Effector memory CD4-positive, alpha-beta T cell (primary cell): ENCODE measurements around the gene STEAP1B.
"Not testable (repeated sequence)": the region's sequence is repeated elsewhere in the genome, so short reads cannot be mapped to it uniquely, and the experiment has no call there.

Source experiments
- DNase-seq, 3 donors: peaks; one replicate each; pipeline ENCODE4 v3.0.0-alpha.2; 2020
- H3K27ac ChIP-seq: 2 replicates; pipeline ENCODE4 v1.7.0; 2013; ENCODE audit warnings: mild to moderate bottlenecking, low read length, moderate library complexity; ENCODE audit not compliant: insufficient read depth, poor library complexity, severe bottlenecking
- H3K27me3 ChIP-seq: replicated peaks from 2 replicates; pipeline ENCODE4 v1.7.0; 2013; ENCODE audit warnings: mild to moderate bottlenecking, low read length; ENCODE audit not compliant: insufficient read depth, control insufficient read depth, poor library complexity, severe bottlenecking
- H3K36me3 ChIP-seq: 2 replicates; pipeline ENCODE4 v1.7.0; 2013; ENCODE audit warnings: mild to moderate bottlenecking, low read length, moderate library complexity; ENCODE audit not compliant: control insufficient read depth, insufficient read depth
- H3K4me1 ChIP-seq: 2 replicates; pipeline ENCODE4 v1.7.0; 2013; ENCODE audit warnings: low read length, mild to moderate bottlenecking; ENCODE audit not compliant: control insufficient read depth, insufficient read depth, poor library complexity, severe bottlenecking
- H3K4me3 ChIP-seq: 2 replicates; pipeline ENCODE4 v1.7.0; 2013; ENCODE audit warnings: low read length, low read depth, mild to moderate bottlenecking; ENCODE audit not compliant: insufficient read depth, poor library complexity, severe bottlenecking
- H3K9me3 ChIP-seq: 2 replicates; pipeline ENCODE4 v1.7.0; 2013; ENCODE audit warnings: mild to moderate bottlenecking, low read length, moderate library complexity; ENCODE audit not compliant: control insufficient read depth

The STEAP1B gene

GRCh38 chr7:22445140-22445743 is 54.7 kb downstream of the STEAP1B start:
- Histone ChIP-seq H3K27ac (no peak overlapping the region), H3K4me3 (no peak overlapping the region), H3K27me3 (no peaks in the 10 kb centered on the region), H3K36me3 (no peaks in the 10 kb centered on the region), H3K9me3 (no peaks in the 10 kb centered on the region), H3K4me1 (no peaks in the 10 kb centered on the region)
- DNase-seq, result no peak

GRCh38 chr7:22444181-22444971 is 55.6 kb downstream of the STEAP1B start:
- DNase-seq, result no peak
- no peak overlapping the region for H3K27ac ChIP-seq
- H3K4me1 ChIP-seq, result no peaks in the 10 kb centered on the region

GRCh38 chr7:22443370-22444180 is 56.4 kb downstream of the STEAP1B start:
- Histone ChIP-seq H3K27me3 (no peaks in the 10 kb centered on the region), H3K4me1 (no peaks in the 10 kb centered on the region), H3K27ac (no peak overlapping the region), H3K9me3 (no peaks in the 10 kb centered on the region), H3K4me3 (no peak overlapping the region), H3K36me3 (no peaks in the 10 kb centered on the region)
- no peak for DNase-seq

More at GRCh38 chr7:22444181-22444971, 55.6 kb downstream of the STEAP1B start:
- H3K9me3 ChIP-seq, result no peaks in the 10 kb centered on the region
- no peak overlapping the region for H3K4me3 ChIP-seq
- H3K36me3 ChIP-seq, result no peaks in the 10 kb centered on the region
- no peaks in the 10 kb centered on the region for H3K27me3 ChIP-seq

DNA sequence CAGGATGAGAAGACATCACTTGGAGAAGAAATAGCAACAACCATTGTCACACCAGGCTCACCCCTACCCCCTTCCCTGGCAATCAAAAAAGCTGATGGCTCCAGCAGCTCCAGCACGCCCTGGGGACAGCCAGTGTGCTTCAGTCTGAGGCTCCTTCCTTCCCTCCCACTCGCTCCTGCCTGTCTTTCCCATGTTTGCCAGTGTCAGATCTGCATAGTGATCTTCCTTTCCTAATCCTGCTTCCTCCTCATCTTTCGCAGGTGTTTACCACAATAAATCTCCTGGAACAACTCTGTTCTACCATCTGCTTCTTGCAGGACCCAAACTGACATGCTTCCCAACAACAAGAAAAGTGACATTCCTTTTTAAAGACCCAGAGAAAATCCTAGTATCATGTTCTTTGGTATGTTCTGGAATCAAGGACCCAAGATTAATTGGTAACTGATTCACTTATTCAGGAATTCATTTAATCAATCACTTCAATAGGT is 57.1 kb downstream of the STEAP1B start:
- DNase-seq, result no peak
- Histone ChIP-seq H3K27ac (no peak overlapping the region), H3K27me3 (no peaks in the 10 kb centered on the region), H3K9me3 (no peaks in the 10 kb centered on the region), H3K4me3 (no peak overlapping the region), H3K4me1 (no peaks in the 10 kb centered on the region), H3K36me3 (no peaks in the 10 kb centered on the region)

GRCh38 chr7:22442187-22442881 is 57.7 kb downstream of the STEAP1B start:
- Histone ChIP-seq H3K36me3 (no peaks in the 10 kb centered on the region), H3K27ac (no peak overlapping the region), H3K27me3 (no peaks in the 10 kb centered on the region), H3K4me3 (no peak overlapping the region), H3K4me1 (no peaks in the 10 kb centered on the region), H3K9me3 (no peaks in the 10 kb centered on the region)
- DNase-seq, result no peak

DNA sequence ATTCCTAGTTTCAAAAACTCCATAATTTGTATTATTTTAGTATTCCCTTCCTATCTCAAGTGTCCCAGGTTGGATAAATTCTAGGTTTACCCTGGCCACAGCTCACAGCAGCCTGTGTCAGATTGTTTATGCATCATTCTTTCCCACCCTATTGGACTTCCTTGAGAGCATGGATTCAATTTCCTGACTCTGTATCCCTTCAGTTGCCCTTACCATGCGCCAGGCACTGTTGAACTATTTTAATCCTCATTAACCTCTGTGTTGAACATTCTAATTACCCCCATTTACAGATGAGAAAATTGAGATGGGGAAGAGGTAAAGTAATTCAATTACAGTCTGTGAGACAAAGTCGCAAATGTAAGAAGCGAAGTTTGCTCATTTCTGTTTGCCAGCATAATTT is 58.8 kb downstream of the STEAP1B start:
- Histone ChIP-seq H3K4me1 (no peaks in the 10 kb centered on the region), H3K27ac (no peak overlapping the region), H3K36me3 (no peaks in the 10 kb centered on the region), H3K27me3 (no peaks in the 10 kb centered on the region), H3K4me3 (no peak overlapping the region), H3K9me3 (no peaks in the 10 kb centered on the region)
- no peak for DNase-seq

- no peak overlapping the region for H3K27ac ChIP-seq
- H3K9me3 ChIP-seq, result no peaks in the 10 kb centered on the region
- H3K36me3 ChIP-seq, result no peaks in the 10 kb centered on the region
- DNase-seq, result no peak
- no peaks in the 10 kb centered on the region for H3K4me1 ChIP-seq
- no peak overlapping the region for H3K4me3 ChIP-seq
- no peaks in the 10 kb centered on the region for H3K27me3 ChIP-seq
These were observed 61.0 kb downstream of the STEAP1B start for GRCh38 chr7:22438994-22439393.

GRCh38 chr7:22436552-22436951 is 63.4 kb downstream of the STEAP1B start:
- not testable (repeated sequence) for H3K4me1 ChIP-seq, DNase-seq, H3K36me3 ChIP-seq, H3K4me3 ChIP-seq, H3K27me3 ChIP-seq, H3K9me3 ChIP-seq, H3K27ac ChIP-seq

DNA sequence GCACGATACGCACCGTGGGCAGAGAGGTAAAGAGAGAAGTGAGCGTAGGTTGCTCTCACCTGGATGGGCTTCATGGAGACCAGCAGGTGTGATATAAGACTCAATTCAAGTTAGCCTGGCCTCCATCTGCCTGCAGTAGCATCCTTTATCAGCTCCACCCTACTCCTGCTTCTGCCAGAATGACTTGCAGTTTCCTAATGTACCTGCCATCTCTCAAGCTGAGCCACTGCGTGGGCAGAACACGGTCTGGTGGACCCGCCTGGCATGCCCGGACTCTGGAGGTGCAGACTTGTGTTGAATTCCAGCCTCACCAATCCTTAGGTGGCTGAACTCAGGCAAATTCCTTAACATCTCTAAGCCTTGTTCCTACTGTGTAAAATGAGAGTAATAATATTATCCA is 64.3 kb downstream of the STEAP1B start:
- H3K27ac ChIP-seq, result no peak overlapping the region
- no peaks in the 10 kb centered on the region for H3K4me1 ChIP-seq
- H3K9me3 ChIP-seq, result no peaks in the 10 kb centered on the region
- no peaks in the 10 kb centered on the region for H3K27me3 ChIP-seq
- no peak for DNase-seq
- no peak overlapping the region for H3K4me3 ChIP-seq
- no peaks in the 10 kb centered on the region for H3K36me3 ChIP-seq
